ENCODE measurements around the gene ATAD3C. TPM values are rescaled to one million over a fixed set of nuclear protein-coding genes. Genes with fewer than 3 reads are reported as not detected.
"Not testable (repeated sequence)": the region's sequence is repeated elsewhere in the genome, so short reads cannot be mapped to it uniquely, and the experiment has no call there.

ATAD3C gene
- polyA plus RNA-seq, 2 of the 4 experiments (the other 2 are of a cell fraction) = not detected

GRCh38 chr1:1517973-1518620 is 68.6 kb downstream of the ATAD3C start:
- no peak for TF ChIP-seq CHD4 (IDR thresholded peaks at IDR 0.05; ENCODE audit: borderline replicate concordance)
- no peak for TF ChIP-seq MAZ (IDR thresholded peaks at IDR 0.05; ENCODE audit: borderline replicate concordance, low read depth, low read length)
- no peak for TF ChIP-seq CTCF (IDR thresholded peaks at IDR 0.05)
- no peak for TF ChIP-seq ZC3H11A (IDR thresholded peaks at IDR 0.05)
- no peak for TF ChIP-seq RAD21 (conservative IDR thresholded peaks at IDR 0.05 in 1 of 2, IDR thresholded peaks at IDR 0.05 in 1 of 2)
- no peak for TF ChIP-seq HOXB5 (CRISPR knock-in tag; IDR thresholded peaks at IDR 0.05)
- no peak for TF ChIP-seq CEBPB (IDR thresholded peaks at IDR 0.05)
- TF ChIP-seq POLR2AphosphoS2 (conservative IDR thresholded peaks at IDR 0.05; ENCODE audit: low read length) = no peak
- no peak for TF ChIP-seq ZNF302 (CRISPR knock-in tag; IDR thresholded peaks at IDR 0.05)
- TF ChIP-seq PHF8 (IDR thresholded peaks at IDR 0.05; ENCODE audit: borderline replicate concordance, low read depth) = no peak
- no peak for TF ChIP-seq HOXB13 (CRISPR knock-in tag; IDR thresholded peaks at IDR 0.05; ENCODE audit: low read depth)
- TF ChIP-seq HMGXB4 (CRISPR knock-in tag; IDR thresholded peaks at IDR 0.05; ENCODE audit: borderline replicate concordance) = no peak
- no peak for TF ChIP-seq MYC (IDR thresholded peaks at IDR 0.05; ENCODE audit: borderline replicate concordance, low read length)
- TF ChIP-seq HEYL (CRISPR knock-in tag; IDR thresholded peaks at IDR 0.05) = no peak
- no peak for TF ChIP-seq POLR2A (IDR thresholded peaks at IDR 0.05; ENCODE audit: low read length)
- TF ChIP-seq CHD2 (IDR thresholded peaks at IDR 0.05; ENCODE audit: low read length, partially characterized antibody) = no peak
- no peak for TF ChIP-seq RFX5 (IDR thresholded peaks at IDR 0.05)
- CTCF ChIA-PET = no interaction called here
- DNase-seq (ENCODE audit: low read depth in 1 of 2, low spot score in 1 of 2) (no peak), ATAC-seq (no peak), FAIRE-seq (no peak)
- Histone ChIP-seq H3K4me3 (no peak overlapping the region), H3K4me1 (no peaks in the 10 kb centered on the region), H3K9me3 (no peaks in the 10 kb centered on the region), H3K4me2 (no peak overlapping the region), H3K27ac (no peak overlapping the region)
- POLR2A ChIA-PET = no interaction called here
- 89% methylated on average over 10 of the region's 28 CpGs for WGBS (ENCODE audit: missing lambda C conversion rate)

- ATAC-seq; H3K4me3 ChIP-seq; POLR2A ChIA-PET; H3K4me1 ChIP-seq; FAIRE-seq; CTCF ChIA-PET; H3K27ac ChIP-seq; DNase-seq (ENCODE audit: low read depth in 1 of 2, low spot score in 1 of 2); H3K4me2 ChIP-seq; H3K9me3 ChIP-seq: not testable (repeated sequence)
- 100% methylated on average over 10 of the region's 19 CpGs for WGBS (ENCODE audit: missing lambda C conversion rate)
These were observed 69.1 kb downstream of the ATAD3C start for GRCh38 chr1:1518621-1519007.

Other genes starting within 250 kb of the ATAD3C start
- gene TNFRSF18, start 243.1 kb upstream of the ATAD3C start, polyA plus RNA-seq (2011; rRNA removed) = not detected in 2 replicates
- gene TNFRSF18, start 243.1 kb upstream of the ATAD3C start, polyA plus RNA-seq (2017; fragmentation: RNase III; extraction: RNeasy Plus Mini Kit Qiagen cat#74134 plus additional on column Dnase treatment) = not detected in 3 replicates
- not detected in 2 replicates for gene TNFRSF4, start 235.5 kb upstream of the ATAD3C start, polyA plus RNA-seq (2011; rRNA removed)
- not detected in 3 replicates for gene TNFRSF4, start 235.5 kb upstream of the ATAD3C start, polyA plus RNA-seq (2017; fragmentation: RNase III; extraction: RNeasy Plus Mini Kit Qiagen cat#74134 plus additional on column Dnase treatment)
- gene SDF4, start 217.7 kb upstream of the ATAD3C start, polyA plus RNA-seq (2011; rRNA removed) = 38.7 and 58.3 TPM in 2 replicates
- 94.8 to 103 TPM (median 97.4 TPM) in 3 replicates for gene SDF4, start 217.7 kb upstream of the ATAD3C start, polyA plus RNA-seq (2017; fragmentation: RNase III; extraction: RNeasy Plus Mini Kit Qiagen cat#74134 plus additional on column Dnase treatment)
- 9.2 and 12.5 TPM in 2 replicates for gene B3GALT6, start 217.5 kb upstream of the ATAD3C start, polyA plus RNA-seq (2011; rRNA removed)
- gene B3GALT6, start 217.5 kb upstream of the ATAD3C start, polyA plus RNA-seq (2017; fragmentation: RNase III; extraction: RNeasy Plus Mini Kit Qiagen cat#74134 plus additional on column Dnase treatment) = 11.5 to 12.9 TPM (median 12.1 TPM) in 3 replicates
- gene C1QTNF12, start 203.0 kb upstream of the ATAD3C start, polyA plus RNA-seq (2011; rRNA removed) = 0.46 and 0.47 TPM in 2 replicates
- 0.76 to 0.98 TPM (median 0.83 TPM) in 3 replicates for gene C1QTNF12, start 203.0 kb upstream of the ATAD3C start, polyA plus RNA-seq (2017; fragmentation: RNase III; extraction: RNeasy Plus Mini Kit Qiagen cat#74134 plus additional on column Dnase treatment)
- 18.0 and 21.2 TPM in 2 replicates for gene UBE2J2, start 175.8 kb upstream of the ATAD3C start, polyA plus RNA-seq (2011; rRNA removed)
- gene UBE2J2, start 175.8 kb upstream of the ATAD3C start, polyA plus RNA-seq (2017; fragmentation: RNase III; extraction: RNeasy Plus Mini Kit Qiagen cat#74134 plus additional on column Dnase treatment) = 35.2 to 38.0 TPM (median 36.2 TPM) in 3 replicates
- gene SCNN1D, start 169.3 kb upstream of the ATAD3C start, polyA plus RNA-seq (2011; rRNA removed) = 0.52 and 0.80 TPM in 2 replicates
- 1.7 to 3.5 TPM (median 1.8 TPM) in 3 replicates for gene SCNN1D, start 169.3 kb upstream of the ATAD3C start, polyA plus RNA-seq (2017; fragmentation: RNase III; extraction: RNeasy Plus Mini Kit Qiagen cat#74134 plus additional on column Dnase treatment)
- gene ACAP3, start 141.8 kb upstream of the ATAD3C start, polyA plus RNA-seq (2011; rRNA removed) = 6.6 and 7.5 TPM in 2 replicates
- gene ACAP3, start 141.8 kb upstream of the ATAD3C start, polyA plus RNA-seq (2017; fragmentation: RNase III; extraction: RNeasy Plus Mini Kit Qiagen cat#74134 plus additional on column Dnase treatment) = 19.7 to 24.2 TPM (median 24.2 TPM) in 3 replicates
- 6.2 and 7.4 TPM in 2 replicates for gene PUSL1, start 141.1 kb upstream of the ATAD3C start, polyA plus RNA-seq (2011; rRNA removed)
- 14.1 to 15.0 TPM (median 14.6 TPM) in 3 replicates for gene PUSL1, start 141.1 kb upstream of the ATAD3C start, polyA plus RNA-seq (2017; fragmentation: RNase III; extraction: RNeasy Plus Mini Kit Qiagen cat#74134 plus additional on column Dnase treatment)
- 41.9 and 44.3 TPM in 2 replicates for gene INTS11, start 125.0 kb upstream of the ATAD3C start, polyA plus RNA-seq (2011; rRNA removed)
- gene INTS11, start 125.0 kb upstream of the ATAD3C start, polyA plus RNA-seq (2017; fragmentation: RNase III; extraction: RNeasy Plus Mini Kit Qiagen cat#74134 plus additional on column Dnase treatment) = 62.9 to 71.2 TPM (median 62.9 TPM) in 3 replicates
- gene CPTP, start 124.9 kb upstream of the ATAD3C start, polyA plus RNA-seq (2011; rRNA removed) = 3.9 and 4.3 TPM in 2 replicates
- gene CPTP, start 124.9 kb upstream of the ATAD3C start, polyA plus RNA-seq (2017; fragmentation: RNase III; extraction: RNeasy Plus Mini Kit Qiagen cat#74134 plus additional on column Dnase treatment) = 10.2 to 11.9 TPM (median 10.7 TPM) in 3 replicates
- 0.05 and 0.07 TPM in 2 replicates for gene TAS1R3, start 118.4 kb upstream of the ATAD3C start, polyA plus RNA-seq (2011; rRNA removed)
- 0.14 to 0.24 TPM (median 0.15 TPM) in 3 replicates for gene TAS1R3, start 118.4 kb upstream of the ATAD3C start, polyA plus RNA-seq (2017; fragmentation: RNase III; extraction: RNeasy Plus Mini Kit Qiagen cat#74134 plus additional on column Dnase treatment)
- gene DVL1, start 100.3 kb upstream of the ATAD3C start, polyA plus RNA-seq (2011; rRNA removed) = 11.3 and 12.1 TPM in 2 replicates
- gene DVL1, start 100.3 kb upstream of the ATAD3C start, polyA plus RNA-seq (2017; fragmentation: RNase III; extraction: RNeasy Plus Mini Kit Qiagen cat#74134 plus additional on column Dnase treatment) = 42.7 to 48.3 TPM (median 43.9 TPM) in 3 replicates
- 0.07 and 0.12 TPM in 2 replicates for gene MXRA8, start 91.1 kb upstream of the ATAD3C start, polyA plus RNA-seq (2011; rRNA removed)
- gene MXRA8, start 91.1 kb upstream of the ATAD3C start, polyA plus RNA-seq (2017; fragmentation: RNase III; extraction: RNeasy Plus Mini Kit Qiagen cat#74134 plus additional on column Dnase treatment) = 0.09 to 0.22 TPM (median 0.13 TPM) in 3 replicates
- 49.8 and 62.0 TPM in 2 replicates for gene AURKAIP1, start 74.5 kb upstream of the ATAD3C start, polyA plus RNA-seq (2011; rRNA removed)
- 97.2 to 102 TPM (median 97.9 TPM) in 3 replicates for gene AURKAIP1, start 74.5 kb upstream of the ATAD3C start, polyA plus RNA-seq (2017; fragmentation: RNase III; extraction: RNeasy Plus Mini Kit Qiagen cat#74134 plus additional on column Dnase treatment)
- gene CCNL2, start 50.4 kb upstream of the ATAD3C start, polyA plus RNA-seq (2011; rRNA removed) = 111 TPM in 2 replicates
- gene CCNL2, start 50.4 kb upstream of the ATAD3C start, polyA plus RNA-seq (2017; fragmentation: RNase III; extraction: RNeasy Plus Mini Kit Qiagen cat#74134 plus additional on column Dnase treatment) = 80.3 to 93.3 TPM (median 85.5 TPM) in 3 replicates
- gene MRPL20, start 42.4 kb upstream of the ATAD3C start, polyA plus RNA-seq (2011; rRNA removed) = 146 and 163 TPM in 2 replicates
- gene MRPL20, start 42.4 kb upstream of the ATAD3C start, polyA plus RNA-seq (2017; fragmentation: RNase III; extraction: RNeasy Plus Mini Kit Qiagen cat#74134 plus additional on column Dnase treatment) = 151 to 164 TPM (median 158 TPM) in 3 replicates
- gene ANKRD65, start 28.4 kb upstream of the ATAD3C start, polyA plus RNA-seq (2011; rRNA removed) = not detected in 2 replicates
- gene ANKRD65, start 28.4 kb upstream of the ATAD3C start, polyA plus RNA-seq (2017; fragmentation: RNase III; extraction: RNeasy Plus Mini Kit Qiagen cat#74134 plus additional on column Dnase treatment) = 0.05 TPM in 1 of 3 replicates, not detected in the others
- gene VWA1, start 14.0 kb upstream of the ATAD3C start, polyA plus RNA-seq (2011; rRNA removed) = 3.7 and 4.0 TPM in 2 replicates
- 4.2 to 5.3 TPM (median 4.8 TPM) in 3 replicates for gene VWA1, start 14.0 kb upstream of the ATAD3C start, polyA plus RNA-seq (2017; fragmentation: RNase III; extraction: RNeasy Plus Mini Kit Qiagen cat#74134 plus additional on column Dnase treatment)
- gene ATAD3B, start 22.1 kb downstream of the ATAD3C start, polyA plus RNA-seq (2011; rRNA removed) = 0.13 and 0.21 TPM in 2 replicates
- 0.99 to 1.1 TPM (median 0.99 TPM) in 3 replicates for gene ATAD3B, start 22.1 kb downstream of the ATAD3C start, polyA plus RNA-seq (2017; fragmentation: RNase III; extraction: RNeasy Plus Mini Kit Qiagen cat#74134 plus additional on column Dnase treatment)
- 6.6 and 10.9 TPM in 2 replicates for gene ATAD3A, start 62.5 kb downstream of the ATAD3C start, polyA plus RNA-seq (2011; rRNA removed)
- 25.1 to 29.1 TPM (median 27.2 TPM) in 3 replicates for gene ATAD3A, start 62.5 kb downstream of the ATAD3C start, polyA plus RNA-seq (2017; fragmentation: RNase III; extraction: RNeasy Plus Mini Kit Qiagen cat#74134 plus additional on column Dnase treatment)
- gene TMEM240, start 90.9 kb downstream of the ATAD3C start, polyA plus RNA-seq (2011; rRNA removed) = 0.13 and 0.14 TPM in 2 replicates
- 0.55 to 1.1 TPM (median 1.1 TPM) in 3 replicates for gene TMEM240, start 90.9 kb downstream of the ATAD3C start, polyA plus RNA-seq (2017; fragmentation: RNase III; extraction: RNeasy Plus Mini Kit Qiagen cat#74134 plus additional on column Dnase treatment)
- gene SSU72, start 125.2 kb downstream of the ATAD3C start, polyA plus RNA-seq (2011; rRNA removed) = 80.4 and 101 TPM in 2 replicates
- 75.1 to 78.3 TPM (median 75.3 TPM) in 3 replicates for gene SSU72, start 125.2 kb downstream of the ATAD3C start, polyA plus RNA-seq (2017; fragmentation: RNase III; extraction: RNeasy Plus Mini Kit Qiagen cat#74134 plus additional on column Dnase treatment)
- gene FNDC10, start 150.4 kb downstream of the ATAD3C start, polyA plus RNA-seq (2011; rRNA removed) = 0.56 and 0.77 TPM in 2 replicates
- gene FNDC10, start 150.4 kb downstream of the ATAD3C start, polyA plus RNA-seq (2017; fragmentation: RNase III; extraction: RNeasy Plus Mini Kit Qiagen cat#74134 plus additional on column Dnase treatment) = 2.7 to 4.2 TPM (median 4.0 TPM) in 3 replicates
- 4.9 and 5.1 TPM in 2 replicates for gene MIB2, start 165.8 kb downstream of the ATAD3C start, polyA plus RNA-seq (2011; rRNA removed)
- gene MIB2, start 165.8 kb downstream of the ATAD3C start, polyA plus RNA-seq (2017; fragmentation: RNase III; extraction: RNeasy Plus Mini Kit Qiagen cat#74134 plus additional on column Dnase treatment) = 15.7 to 21.9 TPM (median 20.0 TPM) in 3 replicates
- not detected in 2 replicates for gene MMP23B, start 182.5 kb downstream of the ATAD3C start, polyA plus RNA-seq (2011; rRNA removed)
- 0.66 to 1.0 TPM (median 0.84 TPM) in 3 replicates for gene MMP23B, start 182.5 kb downstream of the ATAD3C start, polyA plus RNA-seq (2017; fragmentation: RNase III; extraction: RNeasy Plus Mini Kit Qiagen cat#74134 plus additional on column Dnase treatment)
- 7.6 and 11.3 TPM in 2 replicates for gene CDK11B, start 209.3 kb downstream of the ATAD3C start, polyA plus RNA-seq (2011; rRNA removed)
- 33.8 to 35.0 TPM (median 33.8 TPM) in 3 replicates for gene CDK11B, start 209.3 kb downstream of the ATAD3C start, polyA plus RNA-seq (2017; fragmentation: RNase III; extraction: RNeasy Plus Mini Kit Qiagen cat#74134 plus additional on column Dnase treatment)
- gene SLC35E2B, start 243.1 kb downstream of the ATAD3C start, polyA plus RNA-seq (2011; rRNA removed) = 10.8 and 16.6 TPM in 2 replicates
- gene SLC35E2B, start 243.1 kb downstream of the ATAD3C start, polyA plus RNA-seq (2017; fragmentation: RNase III; extraction: RNeasy Plus Mini Kit Qiagen cat#74134 plus additional on column Dnase treatment) = 10.8 to 13.9 TPM (median 13.6 TPM) in 3 replicates

Measured in A549 (cell line).